HG03378 (cell line): ENCODE results near the gene HLF.

Experiments used
- ATAC-seq: cut with Tn5 transposase; IDR thresholded peaks from one replicate; pipeline ENCODE4 v1.9.1; 2021; ENCODE audit warnings: mild to moderate bottlenecking, moderate library complexity; ENCODE audit not compliant: unreplicated experiment

HLF gene

DNA sequence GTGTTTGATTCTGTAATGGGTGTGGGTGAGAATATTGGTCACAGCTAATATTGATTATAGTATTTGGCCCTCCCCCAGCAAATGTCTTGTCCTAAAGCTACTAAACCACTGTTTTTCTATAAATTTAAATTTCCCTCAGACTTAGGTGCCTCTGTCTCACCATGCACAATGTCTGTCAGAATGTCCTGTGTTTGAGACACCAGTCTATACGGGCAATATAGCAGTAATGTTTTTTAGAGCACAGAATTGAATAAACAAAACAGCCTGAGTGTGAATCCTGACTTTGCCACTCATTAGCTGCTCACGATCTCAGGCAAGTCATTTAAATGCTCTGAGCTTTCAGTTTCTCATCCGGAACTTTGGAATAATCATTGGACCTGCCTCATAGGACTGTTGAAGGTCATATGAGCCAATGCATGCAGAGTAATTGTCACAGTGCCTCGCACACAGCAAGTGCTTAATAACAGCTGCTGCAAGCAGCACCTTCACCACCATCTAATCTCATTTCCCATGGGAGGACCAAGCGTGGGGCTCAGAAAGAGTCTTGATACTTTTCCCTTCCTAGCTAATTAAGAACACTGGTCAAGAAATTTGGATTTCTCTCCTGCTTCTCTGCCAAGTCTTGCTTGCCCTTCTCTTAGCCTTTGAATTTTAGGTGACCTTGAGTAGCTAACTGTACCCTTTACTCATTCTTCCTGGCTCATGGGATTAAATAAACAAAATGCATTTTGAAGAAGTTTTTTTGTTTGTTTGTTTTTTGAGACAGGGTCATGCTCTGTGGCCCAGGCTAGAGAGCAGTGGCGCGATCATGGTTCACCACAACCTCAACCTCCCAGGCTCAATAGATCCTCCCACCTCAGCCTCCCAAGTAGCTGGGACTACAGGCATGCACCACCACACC, 9.8 kb downstream of the HLF start:
- no peak for ATAC-seq

DNA sequence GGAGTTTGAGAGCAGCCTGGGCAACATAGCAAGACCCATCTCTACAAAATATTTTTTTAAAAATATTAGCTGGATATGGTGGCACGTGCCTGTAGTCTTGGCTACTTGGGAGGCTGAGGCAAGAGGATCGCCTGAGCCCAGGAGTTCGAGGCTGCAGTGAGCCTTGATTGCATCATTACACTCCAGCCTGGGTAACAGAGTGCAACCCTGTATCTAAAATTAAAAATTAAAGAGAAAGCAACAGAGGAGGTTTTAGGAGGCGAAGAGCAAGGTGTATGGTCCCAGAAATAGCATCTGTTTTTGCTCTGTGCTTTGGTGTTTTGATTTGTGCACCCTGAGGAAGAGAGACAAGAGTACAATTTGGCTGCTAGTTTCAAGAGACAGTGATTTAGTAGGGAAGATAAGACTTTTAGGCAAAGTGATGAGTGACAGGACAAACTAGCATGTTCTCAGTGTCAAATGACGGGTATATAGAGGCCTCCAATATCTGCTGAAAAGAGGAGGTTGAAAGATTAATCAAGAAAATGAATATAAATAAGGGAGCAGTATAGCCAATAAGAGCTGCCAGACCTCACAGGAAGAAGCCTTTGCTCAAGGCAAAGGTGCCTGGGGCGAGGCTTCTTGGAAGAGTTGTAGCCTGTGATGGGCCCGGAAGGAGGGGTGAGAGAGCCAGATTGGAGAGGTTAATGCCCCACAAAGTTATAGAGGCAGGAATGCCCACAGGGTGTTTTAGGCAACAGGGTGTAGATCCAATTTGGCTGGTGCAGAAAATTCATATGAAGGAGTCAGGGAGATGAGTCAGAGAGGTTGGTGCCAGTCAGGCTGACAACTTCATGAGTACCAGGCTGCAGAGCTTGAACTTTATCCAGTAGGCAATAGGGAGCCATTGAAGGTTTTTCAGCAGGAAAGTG, 11.4 kb downstream of the HLF start:
- ATAC-seq: no peak

DNA sequence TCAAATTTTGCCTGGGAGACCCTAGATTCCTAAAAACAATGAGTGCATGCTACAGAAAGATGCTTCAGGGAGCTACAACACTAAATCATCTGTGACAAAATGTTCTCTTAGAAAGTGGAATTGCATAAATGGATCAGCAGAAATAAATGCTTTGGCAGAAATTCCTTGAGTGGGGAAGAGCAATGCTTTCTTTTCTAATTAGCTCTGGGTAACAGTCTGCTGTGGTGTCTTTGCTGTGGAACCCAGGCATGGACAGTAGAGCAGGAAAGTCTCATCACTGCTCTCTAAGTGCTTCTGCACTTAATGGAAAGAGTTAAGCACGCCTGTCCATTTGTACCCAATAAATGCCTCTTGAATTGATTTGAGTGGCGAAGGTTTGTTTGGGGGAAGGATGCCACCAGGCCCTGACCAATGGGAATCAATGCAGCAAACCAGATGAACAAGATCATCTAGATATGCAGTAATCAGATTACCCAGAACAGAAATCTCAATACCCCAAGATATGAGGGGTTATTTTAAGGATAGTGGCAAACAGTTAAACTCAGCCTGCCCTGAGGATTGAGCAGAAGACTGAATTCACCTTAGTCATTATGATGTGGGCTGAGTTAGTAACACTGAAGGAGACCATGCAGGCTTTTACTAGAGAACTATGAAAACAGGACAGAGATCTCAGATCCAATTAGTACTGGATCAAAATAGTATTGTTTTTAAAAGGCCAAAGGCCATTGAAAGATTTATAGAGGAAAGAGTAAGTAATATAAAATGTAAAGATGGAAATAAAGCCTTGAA, 13.6 kb downstream of the HLF start:
- no peak for ATAC-seq

DNA sequence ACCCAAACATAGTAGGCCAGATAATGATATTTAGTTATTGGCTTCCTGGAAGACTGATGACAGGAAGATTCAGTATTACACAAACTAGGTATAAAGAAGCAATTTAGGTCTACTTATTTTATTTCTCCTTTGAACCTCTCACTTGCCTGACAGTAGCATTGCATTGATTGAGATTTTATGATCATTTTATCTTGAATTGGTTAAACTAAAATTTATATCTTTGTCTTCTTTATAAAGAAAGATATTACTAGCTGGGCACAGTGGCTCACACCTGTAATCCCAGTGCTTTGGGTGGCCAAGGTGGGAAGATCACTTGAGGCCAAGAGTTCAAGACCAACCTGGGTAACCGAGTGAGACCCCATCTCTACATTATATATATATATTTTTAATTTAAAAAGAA, 14.4 kb downstream of the HLF start:
- no peak for ATAC-seq

DNA sequence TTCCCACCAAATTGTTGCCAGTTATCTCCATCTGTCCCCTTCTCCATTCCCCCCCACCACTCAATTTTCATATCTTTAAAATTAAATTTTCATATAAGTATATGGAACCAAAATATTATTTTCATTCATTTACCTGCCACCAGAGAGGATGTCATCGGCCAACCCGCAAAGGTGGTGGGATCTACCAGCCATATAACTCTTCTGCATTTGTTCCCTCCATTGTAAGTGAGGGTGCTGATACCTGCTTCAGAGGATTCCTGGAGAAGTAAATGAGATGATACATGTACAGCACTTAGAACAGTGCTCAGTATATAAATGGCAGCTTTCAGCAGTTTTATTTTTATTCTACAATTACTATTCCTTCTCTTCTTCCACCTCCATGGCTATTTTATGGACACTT, 15.0 kb downstream of the HLF start:
- no peak for ATAC-seq

DNA sequence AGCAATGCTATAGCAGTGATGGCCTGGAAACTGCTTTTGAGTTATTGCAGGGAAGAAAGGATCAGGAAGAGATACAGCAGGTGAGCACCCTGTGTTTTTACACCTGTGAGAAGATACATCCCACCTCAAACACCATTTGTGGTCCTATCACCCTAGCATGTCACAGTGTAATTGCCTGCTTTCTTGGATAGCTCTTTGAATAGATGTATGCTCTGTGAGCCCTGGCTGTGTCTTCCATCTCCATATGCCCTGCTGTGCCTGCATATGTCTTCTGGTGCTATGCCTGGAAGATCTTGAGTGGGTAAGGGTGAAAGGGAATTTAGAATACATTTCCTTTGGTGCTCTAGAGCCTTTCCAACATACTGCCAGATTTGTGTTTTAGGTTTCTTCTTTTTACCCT, 15.5 kb downstream of the HLF start:
- no peak for ATAC-seq

DNA sequence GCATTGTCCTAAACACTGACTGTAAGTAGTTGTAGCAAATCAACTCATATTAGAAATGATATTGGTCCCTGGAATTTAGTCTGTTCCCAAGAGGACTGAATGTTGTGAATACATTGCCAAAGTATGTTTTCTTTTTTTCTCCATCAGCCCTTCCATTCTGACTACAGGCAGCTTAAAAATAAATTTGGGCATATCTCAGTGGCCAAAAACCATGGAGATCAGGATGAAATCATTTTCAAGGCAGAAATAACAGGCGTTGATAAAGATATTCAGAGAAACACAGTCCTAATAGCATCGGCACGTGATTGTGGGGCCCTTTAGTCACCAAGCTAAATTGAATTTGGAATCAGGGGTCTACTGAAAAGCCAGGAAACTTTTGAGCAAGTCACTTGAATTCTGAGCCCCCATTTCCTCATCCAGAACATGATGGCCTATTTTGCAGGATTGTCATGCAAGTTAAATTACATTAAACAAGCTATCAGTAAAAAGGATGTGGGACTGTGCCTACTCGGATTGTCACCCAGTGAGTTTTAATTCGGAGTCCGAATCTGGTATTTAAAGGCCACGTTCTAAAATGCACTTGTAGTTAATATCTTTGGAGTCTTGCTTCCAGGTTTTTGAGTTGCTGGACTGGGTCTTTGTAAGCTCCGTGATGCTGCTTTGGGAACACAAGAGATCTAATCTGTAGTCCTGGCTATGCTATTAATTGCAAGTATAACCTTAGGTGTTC, 17.1 kb downstream of the HLF start:
- ATAC-seq: no peak

DNA sequence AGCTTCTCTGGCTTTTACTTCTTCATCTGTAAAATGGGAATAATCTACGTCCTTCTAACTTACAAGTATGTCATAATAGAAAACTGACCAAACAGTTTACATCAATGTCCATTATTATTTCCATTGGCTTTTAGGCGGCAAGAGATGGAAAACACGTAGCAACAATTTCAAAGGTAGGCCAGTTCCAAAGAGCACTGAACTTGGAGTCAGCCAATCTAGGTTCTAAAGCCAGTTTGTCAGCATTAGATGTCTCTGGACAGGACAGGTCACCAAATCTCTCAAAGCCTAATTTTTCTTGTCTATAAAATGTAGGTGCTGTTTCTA, 17.6 kb downstream of the HLF start:
- no peak for ATAC-seq

DNA sequence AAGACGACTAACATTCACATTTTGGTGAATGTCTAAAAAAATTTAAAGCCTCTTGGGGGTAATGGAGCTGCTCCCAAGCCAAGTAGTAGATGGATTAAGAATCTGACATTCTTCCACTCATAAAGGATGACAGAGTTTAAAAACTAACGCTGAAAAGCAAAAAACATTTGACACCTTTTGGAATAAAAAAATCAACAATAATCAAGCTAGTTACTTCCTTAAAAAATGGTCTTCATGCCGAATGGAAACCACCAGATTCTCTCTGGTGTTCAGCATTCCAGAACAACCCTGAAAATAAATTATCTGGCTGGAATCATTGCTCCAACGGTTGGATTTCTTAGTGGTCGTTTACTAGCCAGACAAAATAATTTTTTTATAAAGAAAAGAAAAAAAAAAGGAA, 18.0 kb downstream of the HLF start:
- no peak for ATAC-seq

DNA sequence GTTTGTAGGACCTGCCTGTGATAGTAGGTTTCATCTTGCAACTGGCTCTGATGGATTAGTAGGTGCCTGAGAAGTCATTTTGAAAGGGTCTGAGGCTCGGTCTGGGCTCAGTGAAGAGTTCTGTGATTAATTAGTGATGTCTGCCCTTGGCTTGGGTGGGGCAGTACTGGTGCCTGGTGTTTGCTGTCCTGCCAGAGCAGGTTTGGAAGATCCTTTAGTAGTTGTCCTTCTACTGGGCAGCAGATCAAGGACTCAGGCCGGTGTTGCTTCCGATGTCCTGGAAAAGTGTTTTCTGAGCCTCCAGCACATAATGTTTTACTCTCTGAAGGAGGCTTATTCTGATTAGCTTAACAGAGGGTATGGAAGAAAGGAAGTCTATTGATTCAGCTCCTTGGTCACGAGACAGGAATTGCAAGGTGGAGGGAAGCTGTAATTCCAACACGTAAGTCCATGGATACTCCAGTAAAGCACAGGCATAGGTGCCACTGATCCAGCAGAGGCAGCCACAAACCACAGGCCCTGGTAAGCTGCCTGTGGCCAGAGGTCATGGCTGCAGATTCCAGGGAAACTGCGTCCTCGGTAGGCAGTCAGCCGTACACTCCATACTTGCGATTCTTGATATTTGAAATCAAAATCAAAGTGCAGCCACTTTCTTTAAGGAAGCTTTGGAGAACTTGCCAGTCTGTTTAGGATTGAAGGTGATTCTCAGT, 18.7 kb downstream of the HLF start:
- no peak for ATAC-seq

DNA sequence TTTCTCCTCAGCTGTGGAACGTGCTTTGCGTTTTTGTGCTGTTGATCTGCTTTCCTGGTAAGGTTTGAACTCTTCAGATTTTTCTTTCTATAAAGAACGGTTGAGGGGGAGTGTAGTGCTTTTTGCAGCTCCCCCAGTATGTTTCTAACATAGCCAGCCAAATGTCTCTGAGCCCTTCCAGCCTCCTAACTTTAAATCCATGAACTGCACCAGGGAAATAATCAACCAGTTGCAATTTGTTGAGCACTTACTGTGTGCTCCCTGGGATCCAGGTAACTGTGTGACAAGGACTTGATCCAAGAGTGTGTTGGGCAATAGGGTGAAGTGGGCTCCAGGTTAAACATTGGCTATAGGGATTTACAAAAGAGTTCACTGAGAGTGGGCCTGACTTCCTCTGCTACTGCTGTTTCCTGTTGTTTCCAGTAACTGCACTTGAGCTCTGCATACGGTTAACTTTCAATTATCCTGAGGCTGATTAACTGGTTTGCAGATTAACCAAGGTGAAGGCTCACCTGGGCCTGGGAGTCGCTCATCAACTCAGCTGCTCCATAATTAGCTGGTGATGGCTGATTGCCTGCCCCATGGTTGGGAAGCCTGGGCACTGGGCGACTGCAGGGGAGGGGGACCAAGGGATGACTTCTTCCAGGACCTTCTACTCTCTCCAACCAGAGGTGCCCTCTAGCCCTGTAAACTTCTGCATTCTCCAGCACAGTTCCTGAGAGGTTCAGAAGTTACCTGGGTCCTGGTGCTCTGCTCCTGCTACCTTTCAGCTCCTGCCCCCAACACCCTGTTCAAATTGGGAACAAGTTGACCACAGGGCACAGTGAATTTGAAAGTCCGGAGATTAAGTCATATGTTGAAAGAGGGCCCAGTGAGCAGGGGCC, 19.5 kb downstream of the HLF start:
- ATAC-seq: no peak

DNA sequence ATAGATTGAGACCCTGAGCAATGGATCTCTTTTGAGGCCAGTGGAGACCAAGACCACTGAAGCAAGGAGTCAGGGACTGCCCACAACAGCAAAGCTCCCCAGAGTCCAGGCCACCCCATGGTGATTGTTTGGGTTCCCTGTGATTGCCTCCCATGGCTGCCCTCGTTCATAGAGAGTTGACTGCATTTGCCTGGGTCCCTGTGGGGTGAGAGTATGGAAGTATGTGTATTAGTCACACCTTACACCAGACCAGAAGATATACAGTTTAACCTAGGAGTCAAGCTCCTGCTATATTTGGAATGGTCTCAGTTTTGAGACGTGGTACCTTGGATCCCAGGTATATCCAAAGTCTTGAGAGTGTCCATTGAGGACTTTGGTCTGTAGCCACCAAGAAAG, 20.2 kb downstream of the HLF start:
- ATAC-seq: no peak

DNA sequence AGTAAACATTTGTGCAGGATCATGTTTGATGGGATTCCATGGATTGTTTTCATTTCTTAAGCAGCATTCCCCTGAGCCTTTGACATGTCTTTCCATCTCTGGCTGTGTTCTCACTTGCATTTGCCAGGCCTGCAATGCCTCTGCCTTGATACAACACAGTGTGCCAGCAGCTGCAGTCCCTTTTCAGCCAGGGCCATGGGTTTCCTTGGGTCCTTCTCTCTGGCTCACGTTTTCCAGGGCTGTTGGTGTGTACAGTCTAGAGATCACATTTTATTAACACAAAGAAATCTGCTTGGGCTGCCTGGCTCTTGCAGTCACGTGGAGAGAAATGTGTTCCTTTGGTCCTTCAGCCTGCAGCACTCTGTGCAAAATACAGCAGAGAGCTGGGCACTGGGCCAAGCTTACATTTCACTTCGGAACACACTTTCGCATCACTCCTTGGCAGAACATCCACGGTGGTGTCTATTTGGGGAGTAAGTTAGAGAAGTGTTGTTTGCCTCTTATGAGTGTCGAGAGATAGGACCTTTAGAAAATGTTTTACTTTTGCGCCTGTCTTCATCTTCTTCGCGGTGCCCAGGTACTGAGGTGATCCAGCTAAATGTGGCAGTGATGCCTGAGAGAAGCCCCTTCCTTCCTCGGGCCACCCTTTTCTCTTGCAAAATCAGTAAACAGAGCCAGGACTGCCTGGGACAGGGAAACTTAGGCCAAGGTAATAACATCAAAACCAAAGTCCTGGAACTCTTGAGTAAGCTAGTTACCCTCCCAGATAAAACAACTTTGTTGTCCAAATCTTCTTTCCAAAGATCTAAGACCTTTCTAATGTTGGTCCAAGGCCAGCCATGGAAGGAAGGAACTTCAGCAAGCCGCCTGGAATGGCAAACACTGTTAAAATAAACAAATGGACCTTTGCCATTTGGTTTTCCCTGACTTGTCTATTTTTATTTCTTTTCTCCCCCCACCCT, 20.9 kb downstream of the HLF start:
- no peak for ATAC-seq

DNA sequence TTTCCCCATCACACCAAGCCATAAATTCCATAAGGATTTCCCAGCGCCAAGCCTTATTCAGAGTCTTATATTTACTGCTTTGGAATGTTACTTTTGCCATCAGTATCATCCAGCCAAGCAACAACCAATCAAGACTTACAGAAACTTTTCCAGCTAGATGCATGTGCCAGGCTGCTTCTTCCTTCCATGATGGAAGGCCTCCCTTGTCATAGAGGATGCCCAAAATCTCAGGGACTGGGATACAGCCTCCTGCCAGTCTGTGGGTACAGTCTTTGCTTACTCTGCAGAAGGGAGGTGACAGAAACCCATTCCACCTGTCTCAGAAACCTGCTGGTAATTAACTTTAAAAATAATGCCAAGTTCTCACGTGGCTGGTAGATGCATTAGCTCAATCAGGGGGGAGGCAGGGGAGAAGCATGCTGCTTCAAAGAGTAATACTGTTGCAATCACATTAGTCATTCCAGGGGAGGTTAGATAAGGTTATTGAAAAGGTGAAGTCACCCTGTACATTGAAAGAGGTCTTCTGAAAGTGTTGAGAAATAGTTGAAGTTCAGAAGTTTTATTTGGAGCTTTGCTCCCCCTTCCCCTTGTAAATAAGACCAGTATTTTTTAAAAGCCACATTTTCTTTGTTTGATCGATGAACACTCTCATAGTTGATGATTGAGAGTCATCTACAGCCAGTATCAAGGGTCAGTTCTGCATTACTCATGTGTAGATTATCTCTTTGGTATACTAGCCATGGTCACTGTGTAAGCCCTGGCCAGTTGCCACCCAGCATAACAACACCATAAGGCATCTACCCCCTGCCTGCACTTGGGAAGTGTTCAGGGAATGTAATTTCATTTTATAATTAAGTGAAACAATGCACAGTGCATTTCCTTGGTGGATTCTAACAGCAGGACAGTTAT, 22.2 kb downstream of the HLF start:
- no peak for ATAC-seq

DNA sequence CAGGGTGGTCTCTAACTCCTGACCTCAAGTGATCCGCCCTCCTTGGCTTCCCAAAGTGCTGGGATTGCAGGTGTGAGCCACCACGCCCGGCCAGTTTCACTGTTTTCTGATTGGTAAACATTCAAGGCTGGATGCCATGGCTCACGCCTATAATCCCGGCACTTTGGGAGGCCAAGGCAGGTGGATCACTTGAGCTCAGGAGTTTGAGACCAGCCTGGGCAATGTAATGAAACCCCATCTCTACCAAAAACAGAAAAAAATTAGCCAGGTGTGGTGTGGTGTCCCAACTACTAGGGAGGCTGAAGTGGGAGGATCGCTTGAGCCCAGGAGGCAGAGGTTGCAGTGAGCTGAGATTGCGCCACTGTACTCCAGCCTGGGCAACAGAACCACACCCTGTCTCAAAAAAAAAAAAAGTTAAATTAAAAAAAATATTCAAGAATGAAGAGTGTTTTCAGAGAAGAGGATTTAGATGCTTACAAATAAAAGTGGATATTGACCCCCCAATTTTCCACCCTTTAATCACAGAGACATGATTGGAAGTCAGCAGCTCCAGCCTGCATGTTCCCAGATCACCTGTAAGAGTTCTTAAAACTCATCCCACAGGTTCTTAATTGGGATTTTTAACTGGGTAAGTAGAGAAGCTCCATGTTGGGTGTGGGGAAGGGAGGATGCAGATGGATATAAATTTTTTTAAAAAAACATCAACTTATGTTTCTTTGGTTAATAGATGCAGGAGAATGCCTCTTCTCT, 23.8 kb downstream of the HLF start:
- ATAC-seq: no peak

DNA sequence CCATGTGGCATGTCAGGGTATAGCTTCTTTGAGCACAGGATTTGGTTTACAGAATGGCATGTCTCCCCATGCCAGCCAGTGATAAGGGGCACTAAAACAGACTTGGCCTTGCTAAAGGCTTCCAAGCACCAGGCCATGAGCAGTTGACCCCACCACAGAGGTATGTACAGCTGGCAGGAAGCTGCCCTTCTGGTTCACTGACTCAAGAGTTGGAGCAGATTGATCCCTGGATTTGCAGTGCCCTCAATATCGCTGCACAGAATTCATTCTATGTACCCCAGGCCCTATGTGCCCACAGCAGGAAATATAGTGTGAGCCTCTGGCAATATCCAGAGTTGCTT, 24.3 kb downstream of the HLF start:
- ATAC-seq: no peak
